KBM-7 (cell line): ENCODE measurements around the gene CYB561A3.

Experiments
- DNase-seq: peaks from one replicate; pipeline ENCODE4 v3.0.0-alpha.2; 2015
- in situ Hi-C: fragments of 300-500 bp; cut with MboI; formaldehyde crosslinking; loops from 2 replicates; pipeline ENCODE4 v1.14.3; 2020; ENCODE audit warnings: low sequenced_read_pairs, low pct_unique_long_range_greater_than_20kb, mixed read lengths

The CYB561A3 gene

DNA sequence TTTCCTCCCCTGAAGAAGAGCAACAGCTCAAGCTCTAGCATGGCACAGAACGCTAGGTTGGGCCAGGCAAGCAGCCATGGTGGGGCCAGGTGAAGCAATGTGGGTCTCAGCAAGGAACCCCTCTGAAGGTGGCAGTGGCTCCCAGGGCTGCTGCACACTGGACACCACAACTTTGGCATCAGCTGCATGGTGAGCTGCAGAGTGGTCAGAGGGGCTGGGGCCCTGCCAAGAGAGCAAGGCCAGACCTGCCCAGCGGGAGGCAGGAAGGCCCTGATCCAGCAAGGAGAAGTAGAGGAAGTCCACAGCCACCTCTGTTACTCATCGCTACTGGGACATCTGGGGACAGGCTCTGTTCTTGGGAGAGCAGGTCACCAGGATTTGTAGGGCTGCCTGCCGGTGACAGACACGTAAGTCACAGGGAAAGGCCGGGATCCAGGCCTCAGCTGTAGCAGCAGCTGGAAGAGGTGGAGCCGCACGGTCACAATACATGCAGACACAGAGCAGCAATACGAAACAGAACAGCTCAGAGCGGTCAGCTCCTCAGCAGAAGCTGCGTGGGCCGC, 12.4 kb downstream of the CYB561A3 start:
- in situ Hi-C loops, result no loop called here
- no peak for DNase-seq

DNA sequence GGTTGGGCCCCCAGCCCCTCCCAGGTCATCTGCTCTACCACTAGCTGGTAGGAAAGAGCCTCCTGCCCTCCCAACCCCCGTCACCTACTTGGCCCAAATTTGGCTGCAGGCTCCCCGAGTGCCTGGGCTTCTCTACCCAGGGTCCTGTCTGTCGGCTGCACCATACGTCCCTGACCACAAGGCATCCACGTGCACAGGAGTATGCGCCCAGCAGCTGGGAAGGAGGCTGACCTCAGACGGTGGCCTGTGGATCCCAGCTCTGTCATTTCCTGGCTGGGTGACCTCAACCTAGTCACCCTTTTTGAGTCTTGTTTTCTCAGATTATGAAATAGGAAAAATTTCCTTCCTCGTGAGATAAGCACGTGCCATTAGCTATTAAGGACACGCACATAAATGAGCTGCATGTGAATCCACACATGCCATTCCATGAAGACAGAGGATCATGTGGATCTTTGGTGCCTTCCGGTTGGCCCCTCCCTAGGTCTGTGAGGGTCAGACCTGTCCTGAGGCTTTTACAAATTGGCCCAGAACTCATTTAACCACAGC, 13.7 kb downstream of the CYB561A3 start:
- DNase-seq, result no peak
- in situ Hi-C loops, result no loop called here

DNA sequence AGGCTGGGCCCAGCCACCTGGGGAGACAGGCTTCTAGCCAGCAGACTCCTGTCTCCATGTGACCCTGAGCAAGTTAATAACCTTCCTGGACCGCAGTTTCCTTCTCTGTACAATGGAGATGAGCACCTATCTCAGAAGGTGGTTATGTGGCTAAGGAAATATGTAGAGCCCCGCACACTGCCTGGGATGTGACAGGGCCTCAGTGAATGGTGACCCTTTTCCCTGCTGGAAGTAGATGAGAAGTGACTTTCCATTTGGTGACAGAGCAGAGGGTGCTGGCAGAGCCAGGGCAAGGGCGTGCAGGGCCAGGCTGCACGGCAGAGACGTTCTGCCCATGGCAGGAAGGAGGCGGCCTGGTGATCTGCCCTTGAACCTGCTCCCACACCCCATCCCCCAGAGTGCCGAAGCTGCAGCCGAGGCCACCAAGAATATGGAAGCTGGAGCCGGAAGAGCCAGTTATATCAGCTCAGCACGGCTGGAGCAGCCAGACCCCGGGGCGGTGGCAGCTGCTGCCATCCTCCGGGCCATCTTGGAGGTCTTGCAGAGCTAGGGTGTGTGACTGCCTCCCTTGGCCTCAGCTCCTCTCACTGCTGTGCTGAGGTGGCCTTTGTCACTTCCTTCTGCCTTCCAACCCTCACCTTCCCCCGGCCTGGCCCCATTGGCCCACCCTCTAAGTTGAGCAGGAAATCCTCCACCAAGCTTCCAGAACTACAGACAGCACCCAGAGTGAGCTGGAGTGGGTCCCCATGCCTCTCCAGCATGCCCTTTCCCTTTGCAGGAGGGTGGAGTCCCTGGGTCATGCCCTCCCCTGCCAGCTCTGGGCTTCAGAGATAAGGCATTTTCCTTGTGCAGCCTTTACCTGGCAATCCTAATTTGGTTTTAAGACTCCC, 15.5 kb downstream of the CYB561A3 start:
- in situ Hi-C loops, result no loop called here
- no peak for DNase-seq

DNA sequence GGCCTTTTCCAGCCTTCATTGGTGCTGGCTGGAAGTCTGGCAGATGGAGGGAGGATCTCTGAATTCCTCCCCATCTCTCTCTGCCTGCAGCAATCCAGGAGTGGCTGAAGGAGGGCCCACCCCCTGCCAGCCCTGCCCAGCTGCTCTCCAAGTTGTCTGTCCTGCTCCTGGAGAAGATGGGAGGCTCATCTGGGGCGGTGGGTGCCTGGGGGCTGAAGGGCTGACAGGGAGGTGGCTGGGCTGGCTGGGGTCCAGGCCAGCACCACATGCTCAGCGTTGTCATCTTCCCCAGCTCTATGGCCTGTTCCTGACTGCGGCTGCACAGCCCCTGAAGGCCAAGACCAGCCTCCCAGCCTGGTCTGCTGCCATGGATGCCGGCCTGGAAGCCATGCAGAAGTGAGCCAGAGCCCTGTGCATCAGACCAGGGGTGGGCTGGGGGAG, 16.5 kb downstream of the CYB561A3 start:
- in situ Hi-C loops, result no loop called here
- DNase-seq, result no peak

DNA sequence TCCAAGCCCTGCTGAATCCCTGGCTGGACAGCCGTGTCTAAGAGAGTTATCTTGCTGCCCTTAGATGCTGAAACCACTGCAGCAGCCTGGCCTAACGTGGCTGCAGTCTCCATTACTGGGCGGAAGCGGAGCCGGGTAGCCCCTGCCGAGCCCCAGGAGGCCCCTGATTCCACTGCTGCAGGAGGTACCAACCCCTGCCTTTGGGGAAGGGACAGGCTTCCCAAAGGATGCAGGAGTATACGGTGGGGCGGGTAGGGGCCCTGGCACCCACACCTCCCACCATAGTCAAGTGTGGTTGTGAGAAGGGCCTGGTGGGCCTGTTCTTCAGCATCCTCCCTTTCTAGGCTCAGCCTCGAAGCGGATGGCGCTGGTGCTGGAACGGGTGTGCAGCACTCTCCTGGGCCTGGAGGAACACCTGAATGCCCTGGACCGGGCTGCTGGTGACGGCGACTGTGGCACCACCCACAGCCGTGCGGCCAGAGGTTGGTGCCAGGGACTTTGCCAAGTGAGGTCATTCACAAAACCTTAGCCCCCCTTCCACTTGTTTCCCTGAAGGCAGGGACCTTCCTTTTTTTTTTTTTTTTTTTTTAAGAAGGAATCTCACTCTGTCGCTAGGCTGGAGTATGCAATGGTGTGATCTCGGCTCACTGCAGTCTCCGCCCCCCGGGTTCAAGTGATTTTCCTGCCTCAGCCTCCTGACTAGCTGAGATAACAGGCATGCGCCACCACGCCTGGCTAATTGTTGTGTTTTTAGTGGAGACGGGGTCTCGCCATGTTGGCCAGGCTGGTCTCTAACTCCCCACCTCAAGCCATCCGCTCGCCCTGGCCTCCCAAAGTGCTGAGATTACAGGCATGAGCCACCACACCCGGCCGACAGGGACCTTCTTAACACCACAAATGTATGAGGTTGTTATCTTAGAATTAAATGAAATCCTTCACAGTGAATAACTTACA, 17.6 kb downstream of the CYB561A3 start:
- in situ Hi-C loops, result no loop called here
- DNase-seq, result no peak

DNA sequence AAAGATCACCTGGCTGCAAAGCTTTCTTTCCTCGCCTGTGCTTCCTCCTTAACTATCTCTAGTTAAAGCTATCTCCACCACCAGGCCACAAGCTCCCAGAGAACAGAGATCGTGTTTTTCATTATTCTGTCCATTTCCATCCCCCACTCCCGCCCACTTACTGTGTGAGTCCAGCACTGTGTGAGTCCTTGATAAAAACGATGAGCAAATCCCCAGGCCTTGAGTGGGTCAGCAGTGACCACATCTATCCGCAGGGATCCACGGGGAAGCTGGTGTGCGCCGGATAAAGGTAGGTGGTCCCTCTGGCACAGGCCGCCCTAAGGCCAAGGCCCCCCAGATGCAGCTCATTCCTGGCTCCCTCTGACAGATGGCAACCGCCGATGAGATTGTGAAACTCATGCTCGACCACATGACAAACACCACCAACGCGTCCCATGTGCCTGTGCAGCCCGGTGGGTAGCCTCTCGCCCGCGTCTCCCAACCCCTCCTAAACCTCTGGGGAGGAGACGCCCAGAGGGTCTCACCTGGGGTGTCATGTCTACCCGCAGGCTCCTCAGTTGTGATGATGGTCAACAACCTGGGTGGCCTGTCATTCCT, 19.4 kb downstream of the CYB561A3 start:
- in situ Hi-C loops, result no loop called here
- DNase-seq, result no peak

DNA sequence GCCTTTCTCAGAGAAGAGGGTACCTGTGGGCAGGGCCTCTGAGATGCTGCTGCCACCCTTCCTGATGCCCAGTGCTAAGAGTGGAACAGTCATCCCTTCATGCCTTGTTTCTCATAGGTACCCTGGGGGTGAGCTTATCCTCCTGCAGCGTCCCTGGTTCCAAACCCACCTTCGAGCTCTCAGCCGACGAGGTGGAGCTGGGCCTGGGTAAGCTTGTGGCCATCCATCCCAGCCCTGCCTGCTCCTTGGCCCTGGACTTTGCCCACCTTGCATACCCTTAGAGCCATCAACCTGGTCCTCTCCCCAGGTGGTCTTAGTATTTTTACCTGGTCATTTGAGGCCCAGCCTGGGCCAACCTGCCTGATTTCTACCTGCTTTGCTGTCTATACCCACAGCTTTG, 20.0 kb downstream of the CYB561A3 start:
- in situ Hi-C loops, result no loop called here
- no peak for DNase-seq

DNA sequence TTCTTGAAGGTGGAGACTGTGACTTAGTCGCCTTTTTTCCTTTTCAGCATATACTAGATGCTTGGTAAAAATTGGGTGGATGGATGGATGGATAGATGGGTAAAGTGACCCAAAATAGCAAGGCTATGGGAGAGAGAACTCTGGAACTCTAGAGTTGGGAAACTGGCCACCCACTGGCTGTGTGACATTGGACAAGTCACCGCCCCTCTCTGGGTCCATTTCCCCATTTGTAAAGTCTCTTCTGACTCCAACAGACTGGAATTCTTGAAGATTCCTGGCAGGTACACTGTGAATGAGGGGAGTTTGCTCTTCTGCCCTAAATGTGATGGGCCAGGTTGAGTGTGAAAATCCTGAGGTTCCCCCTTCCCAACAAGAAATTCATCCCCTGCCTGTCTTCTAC, 20.7 kb downstream of the CYB561A3 start:
- in situ Hi-C loops, result no loop called here

DNA sequence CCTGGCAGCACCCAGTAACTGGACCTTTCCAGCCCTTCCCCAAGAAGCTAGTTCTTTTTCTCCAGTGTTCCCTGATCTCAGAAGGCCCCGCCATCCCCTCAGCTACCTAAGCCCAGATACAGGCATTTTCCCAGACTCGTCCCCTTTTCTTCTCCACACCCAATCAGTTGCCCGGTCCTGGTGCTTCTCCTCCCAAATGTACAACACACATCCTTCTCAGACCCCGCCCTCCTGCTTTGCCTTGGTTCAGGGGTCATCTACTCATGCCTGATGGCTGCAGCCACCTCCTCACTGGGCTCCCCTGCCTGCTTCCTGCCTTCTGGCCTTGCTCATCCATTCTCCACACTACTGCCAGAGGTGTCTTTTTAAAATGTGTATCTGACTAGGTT, 22.2 kb downstream of the CYB561A3 start:
- in situ Hi-C loops, result no loop called here
- DNase-seq, result no peak

More for the DNA sequence above, 20.7 kb downstream of the CYB561A3 start:
- DNase-seq, result no peak

DNA sequence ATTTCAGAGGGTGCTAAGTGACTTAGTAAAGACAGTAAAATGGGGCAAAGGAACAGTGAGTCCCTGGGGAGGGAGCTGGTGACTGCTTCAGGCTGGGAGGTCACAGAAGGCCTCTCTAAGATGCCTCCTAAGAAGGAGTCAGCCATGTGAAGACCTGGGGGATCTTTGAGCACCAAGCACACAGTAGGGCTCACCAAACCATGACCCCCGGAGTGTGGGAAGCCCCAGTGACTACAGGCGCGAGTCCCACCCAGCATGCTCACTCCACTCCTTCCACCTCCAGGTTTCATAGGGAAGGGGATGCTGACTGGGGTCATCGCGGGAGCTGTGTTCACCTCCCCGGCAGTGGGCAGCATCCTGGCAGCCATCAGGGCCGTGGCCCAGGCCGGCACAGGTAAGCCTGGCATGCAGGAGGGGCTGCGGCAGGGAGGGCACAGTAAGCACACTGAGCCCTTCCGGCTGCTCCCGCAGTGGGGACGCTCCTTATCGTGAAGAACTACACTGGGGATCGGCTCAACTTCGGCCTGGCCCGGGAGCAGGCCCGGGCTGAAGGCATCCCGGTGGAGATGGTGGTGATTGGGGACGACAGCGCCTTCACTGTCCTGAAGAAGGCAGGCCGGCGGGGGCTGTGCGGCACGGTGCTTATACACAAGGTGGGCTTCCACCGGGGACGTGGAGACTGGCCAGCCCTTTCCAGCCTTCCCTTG, 22.7 kb downstream of the CYB561A3 start:
- no peak for DNase-seq
- in situ Hi-C loops, result no loop called here

DNA sequence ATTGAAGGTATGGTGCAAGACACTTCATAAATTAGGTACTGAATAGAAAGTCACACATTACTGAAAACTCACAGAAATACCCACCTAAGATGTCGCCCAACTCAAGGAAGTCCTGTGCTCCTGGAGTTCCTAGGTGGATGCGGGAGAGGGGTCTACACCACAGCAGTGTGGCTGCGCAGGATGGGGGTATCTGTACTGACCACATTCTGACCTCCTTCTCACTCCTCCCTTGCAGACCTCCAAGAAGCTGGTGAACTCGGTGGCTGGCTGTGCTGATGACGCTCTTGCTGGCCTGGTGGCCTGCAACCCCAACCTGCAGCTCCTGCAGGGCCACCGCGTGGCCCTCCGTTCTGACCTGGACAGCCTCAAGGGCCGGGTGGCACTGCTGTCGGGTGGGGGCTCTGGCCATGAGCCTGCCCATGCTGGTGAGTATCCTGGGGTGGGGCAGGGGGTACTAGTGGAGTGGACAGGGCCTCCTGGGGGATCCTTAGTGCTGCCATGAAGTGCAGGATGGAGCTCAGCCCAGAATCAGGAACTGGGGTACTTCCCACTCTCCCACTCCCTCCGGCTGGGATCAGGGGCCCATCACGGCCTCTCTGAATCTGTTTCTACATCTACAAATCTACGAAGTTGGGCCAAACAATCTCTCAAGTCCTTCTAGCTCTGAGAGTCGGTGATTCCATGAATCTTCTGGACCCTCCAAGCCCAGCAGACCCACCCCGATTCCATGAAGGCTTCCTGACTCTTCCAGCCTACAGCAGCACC, 23.8 kb downstream of the CYB561A3 start:
- in situ Hi-C loops, result no loop called here
- no peak for DNase-seq

DNA sequence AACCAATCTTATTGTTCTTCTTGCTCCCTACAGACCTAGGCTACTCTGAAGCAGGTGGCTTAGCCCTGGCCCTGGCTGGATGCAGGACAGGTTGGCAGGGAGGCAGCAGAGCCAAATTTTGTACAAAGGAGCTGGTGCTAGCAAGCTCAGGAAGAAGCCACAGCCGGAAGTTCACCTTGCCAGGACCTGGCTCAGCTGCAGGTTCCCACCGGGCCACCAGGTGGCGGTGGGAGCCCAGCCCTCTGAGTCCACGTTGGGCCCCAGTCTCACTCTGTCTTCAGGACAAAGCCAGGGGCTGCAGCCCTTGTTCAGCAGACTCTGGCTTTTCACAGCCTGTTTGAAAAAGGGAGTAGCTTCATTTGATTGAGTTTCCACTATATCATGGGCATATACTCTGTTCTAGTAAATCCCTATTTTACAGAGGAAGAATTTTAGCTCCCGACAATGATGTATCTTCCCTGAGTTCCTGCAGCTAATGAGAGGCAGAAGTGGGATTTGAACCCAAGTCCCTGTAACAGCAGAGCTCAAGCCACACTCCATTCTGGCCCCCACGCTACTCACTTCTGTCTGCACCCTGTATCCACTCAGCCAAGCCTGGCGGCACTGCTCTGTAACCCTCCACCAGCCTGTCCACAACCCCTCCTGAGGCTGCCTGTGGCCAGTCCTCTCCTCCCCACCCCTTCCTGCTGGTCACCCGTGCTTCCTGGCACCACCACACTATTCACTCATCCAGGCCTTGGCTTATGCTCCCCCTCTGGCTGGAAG, 25.3 kb downstream of the CYB561A3 start:
- in situ Hi-C loops, result no loop called here
- DNase-seq, result peak; percentile 91

DNA sequence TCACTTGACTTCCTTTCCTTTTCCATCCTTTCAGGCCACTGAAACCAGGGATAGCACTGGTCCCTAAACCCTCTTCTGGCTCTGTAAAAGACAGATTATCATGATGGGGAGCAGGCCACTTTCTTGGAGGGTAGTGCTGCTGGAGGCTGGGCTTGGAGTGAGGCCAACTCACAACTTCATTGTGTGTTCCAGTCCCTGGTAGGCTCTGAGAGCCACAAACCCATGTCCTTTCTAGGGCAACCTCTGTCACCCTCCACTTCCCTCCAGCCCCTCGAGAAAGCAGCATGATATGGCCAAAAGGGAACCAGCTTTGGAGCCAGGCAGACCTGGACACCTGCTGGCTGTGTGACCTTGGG, 26.3 kb downstream of the CYB561A3 start:
- in situ Hi-C loops, result no loop called here
- no peak for DNase-seq

DNA sequence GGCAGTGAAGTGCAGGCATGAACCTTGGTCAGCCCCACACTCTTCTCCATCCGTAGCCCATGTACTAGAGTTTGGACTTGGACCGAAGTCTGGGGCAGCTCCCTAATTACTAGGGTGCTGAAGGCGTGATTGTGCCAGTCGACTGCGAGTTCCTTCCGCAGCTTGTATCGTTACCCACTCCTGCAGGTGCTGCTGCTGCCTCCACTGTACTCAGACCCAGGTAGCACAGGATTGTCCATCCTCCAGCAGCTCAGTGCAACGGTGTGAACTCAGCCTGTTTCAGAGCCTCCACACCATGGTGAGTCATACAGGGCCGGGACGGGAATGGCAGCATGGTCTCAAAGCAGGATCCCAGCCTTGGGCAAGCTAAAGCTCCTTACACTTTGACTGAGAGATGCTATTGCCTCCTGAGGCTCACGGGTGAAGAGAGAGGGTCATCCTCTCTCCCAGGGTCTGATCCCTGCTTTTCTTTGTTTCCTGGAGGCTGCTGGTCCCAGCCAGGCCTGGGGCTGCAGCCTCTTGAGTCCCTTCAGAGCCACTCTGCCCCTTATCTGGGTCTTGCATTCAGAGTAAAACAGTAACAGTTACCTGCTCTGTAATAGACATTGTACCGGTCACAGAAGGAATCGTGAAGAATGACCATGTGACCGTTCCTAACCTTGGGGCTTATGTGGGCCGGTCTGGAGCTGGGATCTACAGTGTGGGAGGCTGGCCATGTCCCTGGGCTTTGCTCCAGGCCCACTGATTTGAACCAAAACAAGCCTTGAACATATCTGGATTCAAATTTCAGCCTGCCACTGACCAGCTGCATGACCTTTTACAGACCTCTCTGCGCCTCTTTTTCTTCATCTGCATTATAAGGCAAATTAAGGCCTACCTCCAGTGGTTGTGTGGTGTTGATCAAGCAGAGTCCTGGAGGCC, 27.0 kb downstream of the CYB561A3 start:
- no peak for DNase-seq
- in situ Hi-C loops, result no loop called here

DNA sequence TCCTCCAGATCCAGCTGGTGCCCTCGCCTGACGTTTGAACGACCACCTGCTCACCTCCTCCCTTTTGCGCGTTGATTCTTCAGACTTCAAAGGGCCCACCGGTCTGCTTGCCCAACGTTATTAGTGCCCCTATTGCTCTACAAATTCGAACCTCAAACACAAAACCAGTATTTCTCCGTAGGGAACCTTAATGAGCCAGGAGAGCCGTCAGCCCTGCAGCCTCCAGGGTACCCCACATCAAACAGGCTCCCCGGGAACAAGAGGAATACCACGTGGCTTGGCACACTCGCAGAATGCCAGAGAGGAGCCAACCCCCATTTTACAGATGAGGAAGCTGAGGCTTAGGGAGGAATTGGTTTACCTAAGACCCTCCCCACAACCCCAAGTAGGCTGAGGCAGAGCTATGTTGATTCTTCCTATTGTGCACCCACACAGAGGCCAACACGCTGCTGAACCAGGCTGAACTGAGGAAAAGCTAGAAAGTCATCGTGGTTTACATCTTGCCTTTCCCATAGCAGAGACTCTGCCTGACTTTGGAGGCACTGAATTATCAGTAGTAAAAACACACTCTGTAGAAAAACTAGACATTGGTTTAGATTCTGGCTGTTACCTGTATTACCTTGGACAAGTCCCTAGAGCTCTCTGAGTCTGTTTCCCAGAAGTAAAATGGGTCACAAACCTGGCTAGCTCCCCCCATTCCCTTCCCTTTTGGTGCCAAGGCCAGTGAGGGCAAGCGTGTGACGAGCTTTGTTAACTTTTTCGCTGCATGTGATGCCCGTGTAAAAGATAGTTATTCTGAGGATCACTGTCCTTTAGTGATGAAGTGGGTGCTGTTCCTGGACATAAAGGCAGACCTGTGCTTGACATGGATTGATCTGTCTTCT, 27.9 kb downstream of the CYB561A3 start:
- no peak for DNase-seq
- in situ Hi-C loops, result no loop called here
